Ectodermal cell (in vitro differentiated cells): ENCODE results near the gene ATP6V0E2.

Experiments
- H3K27ac ChIP-seq: 2 replicates; pipeline ENCODE4 v1.7.0; 2013; ENCODE audit warnings: mild to moderate bottlenecking, low read depth, low read length; ENCODE audit not compliant: insufficient read depth, poor library complexity, severe bottlenecking
- H3K27me3 ChIP-seq: 2 replicates; pipeline ENCODE4 v1.7.0; 2013; ENCODE audit warnings: mild to moderate bottlenecking, low read length; ENCODE audit not compliant: insufficient read depth, control insufficient read depth, poor library complexity, severe bottlenecking
- H3K36me3 ChIP-seq: one replicate; pipeline ENCODE4 v1.7.0; 2013; ENCODE audit warnings: low read length; ENCODE audit not compliant: control insufficient read depth, insufficient read depth
- H3K4me1 ChIP-seq: one replicate; pipeline ENCODE4 v1.7.0; 2013; ENCODE audit warnings: low read length; ENCODE audit not compliant: control insufficient read depth, insufficient read depth
- H3K4me3 ChIP-seq: 2 replicates; pipeline ENCODE4 v1.7.0; 2013; ENCODE audit warnings: low read depth, low read length, control low read depth; ENCODE audit not compliant: insufficient read depth
- H3K9me3 ChIP-seq: 2 replicates; pipeline ENCODE4 v1.7.0; 2013; ENCODE audit warnings: mild to moderate bottlenecking, low read length, moderate library complexity; ENCODE audit not compliant: control insufficient read depth
- WGBS, 2 experiments: methylation state at CpG; one replicate each; pipeline ENCODE4 v1.1.7; 2013; ENCODE audit warnings: missing lambda C conversion rate in 2 of 2; 5-methylcytosine and 5-hydroxymethylcytosine counted together

The ATP6V0E2 gene

GRCh38 chr7:149863500-149863899, 10.3 kb upstream of the ATP6V0E2 start:
- 93 to 95% methylated on average over 4 of the region's 4 CpGs for WGBS, 2 experiments
- Histone ChIP-seq H3K27ac (no peak overlapping the region), H3K4me1 (no peaks in the 10 kb centered on the region), H3K36me3 (peaks cover 3% of the 10 kb centered on the region), H3K4me3 (no peak overlapping the region), H3K27me3 (no peaks in the 10 kb centered on the region), H3K9me3 (no peaks in the 10 kb centered on the region)

GRCh38 chr7:149864023-149864422, 9.7 kb upstream of the ATP6V0E2 start:
- H3K4me3 ChIP-seq = no peak overlapping the region
- H3K36me3 ChIP-seq = peaks cover 3% of the 10 kb centered on the region
- no peak overlapping the region for H3K27ac ChIP-seq
- 87 to 89% methylated on average over 8 of the region's 8 CpGs for whole genome bisulfite sequencing, 2 experiments
- H3K9me3 ChIP-seq = no peaks in the 10 kb centered on the region
- H3K4me1 ChIP-seq = no peaks in the 10 kb centered on the region
- H3K27me3 ChIP-seq = no peaks in the 10 kb centered on the region

GRCh38 chr7:149864751-149865150, 9.0 kb upstream of the ATP6V0E2 start:
- Histone ChIP-seq H3K27me3 (no peaks in the 10 kb centered on the region), H3K4me1 (no peaks in the 10 kb centered on the region), H3K36me3 (peaks cover 3% of the 10 kb centered on the region), H3K9me3 (no peaks in the 10 kb centered on the region), H3K27ac (no peak overlapping the region), H3K4me3 (no peak overlapping the region)
- 96% methylated on average over 12 of the region's 12 CpGs for WGBS, 2 experiments

- Histone ChIP-seq H3K36me3 (peaks cover 3% of the 10 kb centered on the region), H3K27me3 (no peaks in the 10 kb centered on the region), H3K27ac (no peak overlapping the region), H3K4me1 (no peaks in the 10 kb centered on the region), H3K4me3 (no peak overlapping the region), H3K9me3 (no peaks in the 10 kb centered on the region)
- 91 to 96% methylated on average over 7 of the region's 7 CpGs for WGBS, 2 experiments
Measured at GRCh38 chr7:149865437-149865836, 8.3 kb upstream of the ATP6V0E2 start.

- H3K36me3 ChIP-seq = peaks cover 3% of the 10 kb centered on the region
- no peaks in the 10 kb centered on the region for H3K4me1 ChIP-seq
- no peaks in the 10 kb centered on the region for H3K9me3 ChIP-seq
- WGBS, 2 experiments = 94% methylated on average over 16 of the region's 16 CpGs
- H3K4me3 ChIP-seq = no peak overlapping the region
- no peaks in the 10 kb centered on the region for H3K27me3 ChIP-seq
- no peak overlapping the region for H3K27ac ChIP-seq
Measured at GRCh38 chr7:149866139-149866778, 7.5 kb upstream of the ATP6V0E2 start.

- Histone ChIP-seq H3K9me3 (no peaks in the 10 kb centered on the region), H3K36me3 (peaks cover 3% of the 10 kb centered on the region), H3K4me1 (no peaks in the 10 kb centered on the region), H3K27ac (no peak overlapping the region), H3K4me3 (no peak overlapping the region), H3K27me3 (no peaks in the 10 kb centered on the region)
- WGBS, 2 experiments = 91 to 96% methylated on average over 11 of the region's 11 CpGs
Measured at GRCh38 chr7:149866779-149867447, 6.9 kb upstream of the ATP6V0E2 start.

GRCh38 chr7:149867762-149868622, 5.8 kb upstream of the ATP6V0E2 start:
- H3K36me3 ChIP-seq = no peaks in the 10 kb centered on the region

GRCh38 chr7:149868623-149869290, 5.0 kb upstream of the ATP6V0E2 start:
- H3K27ac ChIP-seq = no peak overlapping the region
- H3K9me3 ChIP-seq = no peaks in the 10 kb centered on the region
- H3K27me3 ChIP-seq = no peaks in the 10 kb centered on the region
- H3K4me3 ChIP-seq = no peak overlapping the region
- no peaks in the 10 kb centered on the region for H3K4me1 ChIP-seq
- no peaks in the 10 kb centered on the region for H3K36me3 ChIP-seq
- WGBS, 2 experiments = 86 to 88% methylated on average over 7 of the region's 7 CpGs

More at GRCh38 chr7:149867762-149868622, 5.8 kb upstream of the ATP6V0E2 start:
- 91 to 92% methylated on average over 25 of the region's 25 CpGs for WGBS, 2 experiments
- Histone ChIP-seq H3K27ac (no peak overlapping the region), H3K9me3 (no peaks in the 10 kb centered on the region), H3K4me3 (no peak overlapping the region), H3K27me3 (no peaks in the 10 kb centered on the region), H3K4me1 (no peaks in the 10 kb centered on the region)

GRCh38 chr7:149869291-149869650, 4.5 kb upstream of the ATP6V0E2 start:
- 89 to 91% methylated on average over 5 of the region's 5 CpGs for WGBS, 2 experiments
- Histone ChIP-seq H3K27me3 (peaks cover 4% of the 10 kb centered on the region), H3K4me3 (no peak overlapping the region), H3K4me1 (no peaks in the 10 kb centered on the region), H3K36me3 (no peaks in the 10 kb centered on the region), H3K9me3 (no peaks in the 10 kb centered on the region), H3K27ac (no peak overlapping the region)

- H3K27me3 ChIP-seq = peaks cover 10% of the 10 kb centered on the region
- H3K27ac ChIP-seq = no peak overlapping the region
- WGBS, 2 experiments = 96% methylated on average over 6 of the region's 6 CpGs
- no peaks in the 10 kb centered on the region for H3K36me3 ChIP-seq
- no peaks in the 10 kb centered on the region for H3K9me3 ChIP-seq
- no peaks in the 10 kb centered on the region for H3K4me1 ChIP-seq
- H3K4me3 ChIP-seq = no peak overlapping the region
Measured at GRCh38 chr7:149869867-149870266, 3.9 kb upstream of the ATP6V0E2 start.
